Vagina (tissue), 2 donors: ENCODE results near the gene MTCL3.

Experiments
- POLR2A ChIP-seq, 2 donors: fragments of 450-650 bp; IDR thresholded peaks; one replicate each; pipeline ENCODE4 v1.6.1; 2017; ENCODE audit warnings: antibody characterized with exemption in 2 of 2, mild to moderate bottlenecking in 2 of 2, moderate library complexity in 2 of 2
- POLR2AphosphoS5 ChIP-seq, 2 donors: sonication (generic); formaldehyde crosslinking; IDR thresholded peaks; one replicate each; pipeline ENCODE4 v1.9.0; 2017; ENCODE audit warnings: antibody characterized with exemption in 2 of 2, mild to moderate bottlenecking in 2 of 2, low read depth in 1 of 2; ENCODE audit not compliant: insufficient read depth in 1 of 2
- TF ChIP-seq, protein P1 (sequence below), 3 experiments: fragments of 450-650 bp in 2 of 3; fragments of 200-600 bp in 1 of 3; sonication (generic) in 1 of 3; IDR thresholded peaks; one replicate each; pipeline ENCODE4 v1.5.1; 2017 to 2019; ENCODE audit warnings: antibody characterized with exemption in 3 of 3, mild to moderate bottlenecking in 2 of 3, moderate library complexity in 2 of 3

DNA sequence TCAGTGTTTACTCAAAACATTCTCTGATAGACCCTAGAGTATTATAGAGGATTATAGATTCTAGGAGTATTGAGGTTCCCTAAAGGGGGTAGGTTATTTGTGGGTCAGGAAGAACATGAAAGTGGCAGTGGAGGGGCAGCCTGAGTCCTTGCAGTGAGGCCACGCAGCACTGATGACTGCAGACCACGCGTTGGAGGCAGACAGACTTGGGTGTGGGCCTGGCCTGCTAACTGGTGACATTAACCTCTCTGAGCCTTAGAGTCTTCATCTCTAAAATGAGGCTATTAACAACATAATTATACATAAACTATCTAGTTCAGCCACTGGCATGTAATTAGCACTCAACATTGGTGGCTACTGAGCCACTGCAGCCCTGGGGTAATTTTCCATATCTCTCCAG is 16.1 kb downstream of the MTCL3 start:
- TF ChIP-seq, protein P1, sequence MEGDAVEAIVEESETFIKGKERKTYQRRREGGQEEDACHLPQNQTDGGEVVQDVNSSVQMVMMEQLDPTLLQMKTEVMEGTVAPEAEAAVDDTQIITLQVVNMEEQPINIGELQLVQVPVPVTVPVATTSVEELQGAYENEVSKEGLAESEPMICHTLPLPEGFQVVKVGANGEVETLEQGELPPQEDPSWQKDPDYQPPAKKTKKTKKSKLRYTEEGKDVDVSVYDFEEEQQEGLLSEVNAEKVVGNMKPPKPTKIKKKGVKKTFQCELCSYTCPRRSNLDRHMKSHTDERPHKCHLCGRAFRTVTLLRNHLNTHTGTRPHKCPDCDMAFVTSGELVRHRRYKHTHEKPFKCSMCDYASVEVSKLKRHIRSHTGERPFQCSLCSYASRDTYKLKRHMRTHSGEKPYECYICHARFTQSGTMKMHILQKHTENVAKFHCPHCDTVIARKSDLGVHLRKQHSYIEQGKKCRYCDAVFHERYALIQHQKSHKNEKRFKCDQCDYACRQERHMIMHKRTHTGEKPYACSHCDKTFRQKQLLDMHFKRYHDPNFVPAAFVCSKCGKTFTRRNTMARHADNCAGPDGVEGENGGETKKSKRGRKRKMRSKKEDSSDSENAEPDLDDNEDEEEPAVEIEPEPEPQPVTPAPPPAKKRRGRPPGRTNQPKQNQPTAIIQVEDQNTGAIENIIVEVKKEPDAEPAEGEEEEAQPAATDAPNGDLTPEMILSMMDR (IDR thresholded peaks at IDR 0.05): no peak
- TF ChIP-seq POLR2A (IDR thresholded peaks at IDR 0.05) (no peak), POLR2AphosphoS5 (IDR thresholded peaks at IDR 0.05; ENCODE audit: insufficient read depth in 1 of 2, low read depth in 1 of 2) (no peak)
